K562 (cell line): Measurements from ENCODE around the gene SMIM7. TPM values are rescaled to one million over a fixed set of nuclear protein-coding genes. Genes with fewer than 3 reads are reported as not detected.
"Not testable (repeated sequence)": the region's sequence is repeated elsewhere in the genome, so short reads cannot be mapped to it uniquely, and the experiment has no call there.

Experiments used
- ATAC-seq: fragments of 200-7000 bp; cut with Tn5 transposase; 3 replicates; pipeline ENCODE4 v1.9.1; 2020; ENCODE audit warnings: moderate library complexity
- BruUV-seq: library from RNA; stranded (reverse); fragments of 400-500 nt; replicated peaks from 2 replicates; lab custom pipeline; 2021; lab: Mats Ljungman, UMichigan
- CTCF ChIA-PET: fragments of 300-600 bp; formaldehyde crosslinking; extraction: SDS; loops from one replicate; lab custom pipeline; 2021; ENCODE audit warnings: low intra/inter-chr PET ratio; lab: Yijun Ruan, JAX
- POLR2A ChIA-PET: fragments of 300-600, 350-650 bp; sonication (Branson Sonifier 250); formaldehyde crosslinking; extraction: SDS; loops from one replicate; lab custom pipeline; 2021; ENCODE audit warnings: antibody characterized with exemption, inconsistent platforms; lab: Yijun Ruan, JAX
- DNase-seq, 4 experiments: peaks; one replicate each; pipeline versions ENCODE4 v3.0.0 to v3.0.0-alpha.2; 2011 to 2018; ENCODE audit warnings: low spot score in 3 of 4, mixed read lengths in 3 of 4; ENCODE audit errors: extremely low read depth in 1 of 4
- FAIRE-seq: peaks from 2 replicates; lab custom pipeline; 2011; peaks lifted over from hg19 to GRCh38; lab: Jason Lieb, UNC
- H2AFZ ChIP-seq: 2 replicates; pipeline ENCODE4 v1.6.0; 2011; ENCODE audit warnings: low read depth, low read length, control low read depth, inconsistent platforms
- H3K27ac ChIP-seq: fragments of 200-600 bp; 3 replicates; pipeline ENCODE4 v1.8.0; 2011; ENCODE audit warnings: low read depth, mild to moderate bottlenecking, control low read depth, inconsistent platforms, low read length, moderate library complexity, mixed read lengths; ENCODE audit errors: extremely low read depth
- H3K27me3 ChIP-seq, 2 experiments: fragments of 300-600 bp in 1 of 2; 2 replicates in 1 of 2; 3 replicates in 1 of 2; pipeline versions ENCODE4 v1.6.0 to v1.8.0; 2011; ENCODE audit warnings: inconsistent platforms in 2 of 2, low read length in 2 of 2, mild to moderate bottlenecking in 1 of 2, mixed read lengths in 1 of 2, moderate library complexity in 1 of 2; ENCODE audit not compliant: control insufficient read depth in 2 of 2, insufficient read depth in 2 of 2
- H3K36me3 ChIP-seq: fragments of 300-600 bp; 3 replicates; pipeline ENCODE4 v1.8.0; 2011; ENCODE audit warnings: mild to moderate bottlenecking, low read length, inconsistent platforms; ENCODE audit not compliant: control insufficient read depth, insufficient read depth
- H3K4me1 ChIP-seq, 2 experiments: fragments of 200-600 bp in 1 of 2; replicated peaks in 1 of 2; 2 replicates in 1 of 2; 3 replicates in 1 of 2; pipeline versions ENCODE4 v1.5.1 to v1.8.0; 2011; ENCODE audit warnings: inconsistent platforms in 2 of 2, low read length in 2 of 2, mild to moderate bottlenecking in 1 of 2, mixed read lengths in 1 of 2, moderate library complexity in 1 of 2; ENCODE audit not compliant: control insufficient read depth in 2 of 2, insufficient read depth in 2 of 2
- H3K4me2 ChIP-seq: 2 replicates; pipeline ENCODE4 v1.6.1; 2011; ENCODE audit warnings: low read length, control low read depth, inconsistent platforms, mixed read lengths; ENCODE audit not compliant: insufficient read depth
- H3K4me3 ChIP-seq: fragments of 200-600 bp; sonication (generic), shearing (Covaris generic); 2 replicates; pipeline ENCODE4 v1.5.1; 2016; ENCODE audit warnings: control low read depth, inconsistent platforms
- H3K79me2 ChIP-seq: fragments of 200-600 bp; 3 replicates; pipeline ENCODE4 v1.8.0; 2011; ENCODE audit warnings: low read length, inconsistent platforms; ENCODE audit not compliant: control insufficient read depth, insufficient read depth
- H3K9ac ChIP-seq, 2 experiments: 2 replicates each; pipeline versions ENCODE4 v1.6.0 to v1.6.1; 2011; ENCODE audit warnings: low read depth in 2 of 2, low read length in 2 of 2, control low read depth in 1 of 2, inconsistent platforms in 1 of 2, mild to moderate bottlenecking in 1 of 2, mixed read lengths in 1 of 2; ENCODE audit not compliant: insufficient read depth in 1 of 2
- H3K9me1 ChIP-seq: one replicate; pipeline ENCODE4 v1.6.0; 2011; ENCODE audit warnings: inconsistent platforms, mild to moderate bottlenecking, low read length, moderate library complexity; ENCODE audit not compliant: control insufficient read depth, insufficient read depth
- H3K9me3 ChIP-seq: replicated peaks from 2 replicates; pipeline ENCODE4 v1.5.1; 2011; ENCODE audit warnings: low read depth, low read length, inconsistent platforms; ENCODE audit not compliant: control insufficient read depth, insufficient read depth
- H4K20me1 ChIP-seq: replicated peaks from 2 replicates; pipeline ENCODE4 v1.6.1; 2011; ENCODE audit warnings: low read length, inconsistent platforms, mixed read lengths; ENCODE audit not compliant: control insufficient read depth, insufficient read depth
- CREB5 ChIP-seq: fragments of 250-450 bp; sonication (Bioruptor Pico); IDR thresholded peaks from 2 replicates; pipeline ENCODE4 v1.5.0; 2020; ENCODE audit warnings: mild to moderate bottlenecking
- DPF2 ChIP-seq: fragments of 450-650 bp; IDR thresholded peaks from 2 replicates; pipeline ENCODE4 v1.6.1; 2016
- PHTF2 ChIP-seq: fragments of 250-450 bp; sonication (Bioruptor Pico); IDR thresholded peaks from 2 replicates; pipeline ENCODE4 v1.5.0; 2021; ENCODE audit warnings: mild to moderate bottlenecking
- WGBS: fragments of 100-300 bp; shearing (Covaris generic); methylation state at CpG from one replicate; pipeline ENCODE4 v1.1.6; 2016; ENCODE audit warnings: low coverage, mixed read lengths; ENCODE audit not compliant: insufficient coverage; ENCODE audit errors: missing lambda C conversion rate; 5-methylcytosine and 5-hydroxymethylcytosine counted together
- in situ Hi-C: fragments of 300-500 bp; cut with MboI; formaldehyde crosslinking; loops from 4 replicates; pipeline ENCODE4 v1.15.0; 2018; ENCODE audit warnings: inconsistent platforms, mixed read lengths
- intact Hi-C: fragments of 100-400 bp; cut with micrococcal nuclease; formaldehyde crosslinking; loops from 2 replicates; pipeline ENCODE4 v1.14.2; 2022
- polyA plus RNA-seq, 8 experiments: library from polyadenylated mRNA; depleted of rRNA in 4 of 8; stranded (reverse) in 5 of 8; unstranded in 3 of 8; fragments of >200 nt; fragmentation: Nextera tagmentation in 2 of 8; fragmentation: Illumina TruSeq in 1 of 8; extraction: Ambion mirVana in 2 of 8; extraction: Trizol in 1 of 8; gene quantifications; 2 replicates each; pipeline versions ENCODE4 v1.2.1 to v1.2.3, GENCODE V29; 2011 to 2014; ENCODE audit warnings: inconsistent platforms in 1 of 8, missing spikeins in 1 of 8
- total RNA-seq, 7 experiments: library from RNA; depleted of rRNA in 6 of 7; stranded (reverse); fragments of >200 nt in 6 of 7; fragmentation: Illumina TruSeq in 2 of 7; extraction: Trizol in 2 of 7; gene quantifications; 2 replicates each; pipeline versions ENCODE4 v1.2.1 to v1.2.3, GENCODE V29; 2011 to 2021; ENCODE audit warnings: low replicate concordance in 1 of 7

The SMIM7 gene
- total and polyA plus RNA-seq, 9 of the 15 experiments (the other 6 are each of a cell fraction or from before 2014, with no cell fraction given): 55.3 to 265 (median 107) TPM

- no peak for FAIRE-seq
- Histone ChIP-seq H3K36me3 (no peaks in the 10 kb centered on the region), H3K27me3 (no peaks in the 10 kb centered on the region), H3K27ac (no peak overlapping the region), H3K4me1 (no peaks in the 10 kb centered on the region), H3K9ac (no peak overlapping the region; a peak in 2 of 4 replicates), H3K4me3 (no peak overlapping the region)
- POLR2A ChIA-PET: interaction anchor here (0.7 to 0.9 kb wide), 2 partner anchors 13 to 42 kb away, joined by 3 read pairs; partner anchors contain the start of gene MED26
- intact Hi-C loops: no loop called here
- DNase-seq: no peak
- TF ChIP-seq CREB5 (no peak), DPF2 (no peak), PHTF2 (CRISPR knock-in tag) (no peak)
- TF ChIP-seq, all 486 proteins: peak for 0
- CTCF ChIA-PET: no interaction called here
- WGBS: 63% methylated on average over 11 of the region's 13 CpGs
- no TSS peak for BruUV-seq
- Histone ChIP-seq H3K4me2 (no peak overlapping the region), H4K20me1 (no peaks in the 10 kb centered on the region), H3K79me2 (no peaks in the 10 kb centered on the region), H2AFZ (no peak overlapping the region), H3K9me3 (no peaks in the 10 kb centered on the region), H3K9me1 (no peaks in the 10 kb centered on the region)
- in situ Hi-C loops: no loop called here
- no peak for ATAC-seq
These were observed 10.3 kb upstream of the SMIM7 start for GRCh38 chr19:16670291-16670690.

- ATAC-seq: not testable (repeated sequence)
These were observed 8.8 kb upstream of the SMIM7 start for GRCh38 chr19:16668702-16669101.

More at GRCh38 chr19:16668702-16669101, 8.8 kb upstream of the SMIM7 start:
- H3K4me2 ChIP-seq, H3K4me1 ChIP-seq, intact Hi-C loops, H3K27ac ChIP-seq, DNase-seq, H4K20me1 ChIP-seq, H3K9me3 ChIP-seq, FAIRE-seq, CTCF ChIA-PET, H3K79me2 ChIP-seq, in situ Hi-C loops, H3K9ac ChIP-seq, BruUV-seq, POLR2A ChIA-PET, H2AFZ ChIP-seq, H3K27me3 ChIP-seq, H3K9me1 ChIP-seq, H3K4me3 ChIP-seq, H3K36me3 ChIP-seq: not testable (repeated sequence)
- 44% methylated on average over 4 of the region's 4 CpGs for WGBS
